CD4-positive, alpha-beta T cell treated with Interleukin-4 for 4 hours (primary cell): Measurements from ENCODE around the gene SSRP1.
"Not testable (repeated sequence)": the region's sequence is repeated elsewhere in the genome, so short reads cannot be mapped to it uniquely, and the experiment has no call there.

Experiments
- DNase-seq: peaks from one replicate; pipeline ENCODE4 v3.0.0-alpha.2; 2020

SSRP1 gene, protein sequence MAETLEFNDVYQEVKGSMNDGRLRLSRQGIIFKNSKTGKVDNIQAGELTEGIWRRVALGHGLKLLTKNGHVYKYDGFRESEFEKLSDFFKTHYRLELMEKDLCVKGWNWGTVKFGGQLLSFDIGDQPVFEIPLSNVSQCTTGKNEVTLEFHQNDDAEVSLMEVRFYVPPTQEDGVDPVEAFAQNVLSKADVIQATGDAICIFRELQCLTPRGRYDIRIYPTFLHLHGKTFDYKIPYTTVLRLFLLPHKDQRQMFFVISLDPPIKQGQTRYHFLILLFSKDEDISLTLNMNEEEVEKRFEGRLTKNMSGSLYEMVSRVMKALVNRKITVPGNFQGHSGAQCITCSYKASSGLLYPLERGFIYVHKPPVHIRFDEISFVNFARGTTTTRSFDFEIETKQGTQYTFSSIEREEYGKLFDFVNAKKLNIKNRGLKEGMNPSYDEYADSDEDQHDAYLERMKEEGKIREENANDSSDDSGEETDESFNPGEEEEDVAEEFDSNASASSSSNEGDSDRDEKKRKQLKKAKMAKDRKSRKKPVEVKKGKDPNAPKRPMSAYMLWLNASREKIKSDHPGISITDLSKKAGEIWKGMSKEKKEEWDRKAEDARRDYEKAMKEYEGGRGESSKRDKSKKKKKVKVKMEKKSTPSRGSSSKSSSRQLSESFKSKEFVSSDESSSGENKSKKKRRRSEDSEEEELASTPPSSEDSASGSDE

DNA sequence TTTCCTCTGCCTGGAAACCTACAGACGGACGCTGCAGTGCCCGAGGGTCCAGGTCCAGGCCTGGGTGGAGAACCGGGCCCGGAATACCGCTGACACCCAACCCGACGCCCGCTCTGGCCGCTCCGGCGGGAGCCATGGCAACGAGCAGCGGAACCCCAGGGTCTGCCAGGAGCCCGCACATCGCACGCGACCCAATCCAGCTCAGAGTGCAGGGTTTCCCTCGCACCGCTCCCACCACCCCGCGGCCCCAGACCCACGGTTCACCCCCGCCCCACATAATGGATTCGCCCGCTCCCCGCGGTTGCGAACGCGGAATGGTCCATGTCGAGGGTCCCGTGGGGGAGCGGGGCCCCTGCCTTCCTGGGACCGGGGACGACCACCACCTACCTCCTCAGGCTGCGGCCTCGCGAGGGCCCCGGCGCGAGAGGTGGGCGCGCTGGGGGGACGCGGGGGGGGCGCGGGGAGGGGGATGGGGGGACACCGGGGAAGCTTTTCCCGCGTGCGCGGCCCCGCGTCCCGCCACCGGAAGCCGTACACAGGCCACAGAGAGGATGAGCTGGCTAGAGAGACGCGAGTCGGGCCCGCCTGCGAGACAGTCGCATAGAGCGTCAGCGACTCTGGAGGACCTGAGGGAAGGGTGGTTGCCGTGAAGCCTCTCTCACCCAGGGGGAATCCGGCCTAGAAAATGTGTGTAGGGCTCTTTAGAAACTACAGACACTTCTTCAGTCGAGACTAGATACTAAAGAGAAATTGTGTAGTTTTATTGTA is at the start of gene SSRP1:
Gene SSRP1, minus strand, starts transcription at position 550 of the 768 bp plus-strand sequence. CDS start 771 bp downstream, outside the sequence.
- DNase-seq, result peak; percentile 92

DNA sequence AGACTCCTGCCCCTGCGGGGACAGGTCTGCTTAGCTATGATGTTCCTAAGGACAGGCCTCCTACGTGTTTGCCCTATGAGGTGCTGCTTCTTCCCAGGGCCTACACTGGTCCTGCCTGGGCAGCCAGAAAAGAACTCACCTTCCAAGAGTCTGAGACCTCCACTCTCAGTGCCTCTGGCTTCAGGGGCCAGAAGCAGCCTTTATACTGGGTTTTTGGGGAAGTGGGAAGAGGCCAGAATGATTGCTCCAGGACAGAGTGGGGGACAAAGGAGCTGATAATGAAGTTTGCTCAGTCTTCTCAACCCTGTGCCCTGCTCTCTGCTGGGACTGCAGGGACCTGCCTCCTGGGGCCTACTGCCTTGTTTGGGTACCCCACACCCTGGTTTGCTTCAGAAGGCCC is 45.3 kb upstream of the SSRP1 start, which contains the start of gene PRG3:
Gene PRG3, minus strand, starts transcription at position 176 of the 400 bp plus-strand sequence. CDS start 442 bp downstream, outside the sequence.
- DNase-seq, result no peak

DNA sequence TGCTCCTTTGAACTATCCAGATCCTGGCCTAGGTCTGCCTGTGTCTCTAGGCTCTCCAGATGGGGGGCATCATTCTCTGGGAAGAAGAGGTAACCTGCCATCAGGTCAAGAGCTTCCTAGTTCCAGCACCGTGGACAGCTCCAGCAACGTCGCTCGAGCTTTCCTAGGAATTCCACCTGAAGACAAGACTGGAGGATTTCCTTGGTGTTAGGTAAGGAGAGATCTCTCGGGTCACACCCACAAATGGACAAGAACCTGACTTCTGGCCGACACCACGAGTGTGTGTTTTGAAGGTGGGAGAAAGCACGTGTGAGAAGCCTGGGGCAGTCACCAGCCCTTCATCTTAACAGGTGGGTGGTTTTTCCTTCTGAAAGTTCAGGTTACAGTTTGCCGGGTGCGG is 44.0 kb upstream of the SSRP1 start:
- no peak for DNase-seq

DNA sequence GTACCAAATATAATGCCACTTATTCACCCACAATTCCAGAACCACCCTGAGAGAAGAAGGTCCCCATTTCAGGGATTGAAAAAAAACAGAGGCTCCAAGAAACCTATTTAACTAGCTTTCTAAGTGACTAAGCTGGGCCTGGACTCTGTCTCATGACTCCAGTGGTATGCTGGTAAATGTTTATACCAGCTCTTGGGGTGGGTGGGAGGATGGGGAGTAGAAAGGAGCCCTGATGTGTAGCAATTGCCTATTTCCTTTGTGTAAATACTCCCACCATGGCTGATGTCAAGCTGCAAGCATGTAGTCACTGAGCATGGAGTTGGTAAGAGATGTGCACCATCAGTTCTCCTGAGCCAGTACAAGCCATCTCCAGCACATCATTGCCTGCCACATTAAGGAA is 42.5 kb upstream of the SSRP1 start:
- DNase-seq, result no peak

DNA sequence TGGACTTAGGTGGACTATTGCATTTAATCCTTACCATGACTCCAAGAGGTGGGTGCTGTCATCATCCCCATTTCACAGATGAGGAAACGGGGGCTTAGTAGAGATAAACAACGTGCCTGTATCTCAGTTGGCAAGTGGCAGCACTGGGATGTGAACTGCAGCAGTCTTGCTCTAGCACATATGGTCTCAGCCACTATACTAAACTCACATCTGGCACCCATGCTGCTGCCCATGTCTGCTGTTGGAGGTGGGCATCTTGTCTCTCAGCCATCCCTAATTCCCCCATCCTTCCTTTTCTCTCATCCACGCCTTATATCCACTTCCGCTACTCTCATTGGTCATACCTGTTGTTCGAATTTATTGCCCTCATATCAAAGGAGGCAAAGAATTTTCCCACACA is 41.4 kb upstream of the SSRP1 start:
- no peak for DNase-seq

DNA sequence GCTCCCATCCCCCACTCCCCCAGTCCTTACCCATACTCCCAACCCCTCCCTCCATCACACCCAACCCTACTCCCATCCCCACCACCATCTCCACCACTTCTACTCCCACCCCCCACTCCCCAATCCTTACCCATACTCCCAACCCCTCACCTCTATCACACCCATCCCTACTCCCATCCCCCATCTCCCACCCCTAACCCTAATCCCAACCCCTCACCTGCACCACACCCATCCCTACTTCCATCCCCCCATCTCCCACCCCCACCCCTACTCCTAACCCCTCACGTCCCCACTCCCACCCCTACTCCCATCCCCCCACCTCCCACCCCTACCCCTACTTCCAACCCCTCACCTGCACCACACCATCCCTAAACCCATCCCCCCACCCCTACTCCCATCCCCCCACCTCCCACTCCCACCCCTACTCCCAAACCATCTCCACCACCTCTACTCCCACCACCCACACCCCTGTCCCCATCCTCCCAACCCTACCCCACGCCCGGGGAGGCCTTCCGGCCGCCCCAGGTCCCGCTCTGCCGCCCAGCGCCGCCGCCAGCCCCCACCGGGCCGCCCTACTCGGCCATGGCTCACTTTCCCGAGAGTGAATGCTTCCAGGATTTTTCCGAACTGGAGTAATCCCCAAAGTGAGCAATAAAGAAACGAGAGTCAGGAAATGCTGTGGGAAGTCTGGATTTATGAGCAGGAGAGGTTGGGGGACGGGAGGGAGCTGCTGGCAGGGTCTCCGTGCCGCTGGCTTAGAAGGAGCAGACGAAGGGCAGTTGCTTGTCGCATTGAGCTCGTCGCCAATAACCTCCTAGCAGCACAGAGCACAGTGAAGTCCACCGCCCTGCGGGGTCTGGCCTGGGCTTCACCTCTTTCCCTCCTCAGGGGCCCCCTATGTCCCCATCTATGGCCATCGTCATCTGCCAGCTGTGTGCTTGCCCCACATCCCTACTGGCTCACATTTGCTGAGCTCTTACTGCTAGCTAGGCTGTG is 40.7 kb upstream of the SSRP1 start:
- no peak for DNase-seq

DNA sequence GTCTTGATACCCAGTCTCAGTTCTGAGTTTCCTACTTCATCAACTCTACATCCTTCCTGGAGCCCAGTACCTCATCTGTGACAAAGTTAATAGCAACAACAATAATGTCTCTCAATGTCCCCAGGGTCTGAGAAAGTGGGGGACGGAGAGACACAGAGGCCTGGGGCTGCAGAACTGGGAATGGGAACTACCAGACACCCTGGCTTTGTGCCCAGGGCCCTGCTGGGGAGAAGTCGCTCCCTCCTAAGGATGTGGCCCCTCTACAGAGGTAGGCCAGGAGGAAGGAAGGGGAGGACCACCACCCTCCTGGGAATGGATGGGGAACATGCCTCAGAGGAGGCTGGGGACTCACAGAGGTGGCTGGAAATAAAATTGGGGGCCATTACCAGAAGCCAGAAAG is 39.8 kb upstream of the SSRP1 start:
- no peak for DNase-seq

DNA sequence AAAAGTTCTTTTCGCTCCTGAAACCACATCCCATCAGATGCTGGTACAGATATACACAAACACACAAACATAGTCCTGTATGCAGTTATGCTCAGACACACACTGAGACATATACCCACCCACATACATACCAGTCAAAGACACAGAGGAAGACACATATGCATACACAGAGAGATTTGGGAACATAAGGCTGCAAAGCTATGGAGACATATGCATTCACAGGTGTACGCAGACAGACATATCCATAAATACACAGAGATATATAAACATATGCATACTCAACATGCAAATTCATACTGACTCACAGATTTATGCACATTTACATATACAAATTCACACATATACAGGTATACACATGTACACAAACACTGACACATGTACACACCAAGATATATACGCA is 39.3 kb upstream of the SSRP1 start:
- DNase-seq, result no peak

DNA sequence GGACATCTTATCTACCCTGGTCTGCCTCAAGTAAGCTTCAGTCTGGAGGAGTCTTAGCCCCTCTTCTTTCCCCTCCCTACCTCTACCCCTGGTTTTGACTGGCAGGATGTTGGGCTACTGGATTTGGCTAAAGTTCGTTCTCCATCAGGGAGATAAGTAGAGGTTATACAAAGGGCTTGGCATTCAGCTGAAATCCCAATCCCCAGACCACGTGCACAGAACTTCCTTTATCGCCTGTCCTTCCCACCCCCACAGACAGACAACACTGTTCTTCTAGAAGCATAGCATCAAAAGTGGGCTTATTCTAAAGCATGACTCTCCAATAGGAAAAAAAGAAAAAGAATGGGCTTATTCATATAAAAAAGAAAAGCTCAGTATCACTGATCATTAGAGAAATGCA is 37.5 kb upstream of the SSRP1 start:
- no peak for DNase-seq

DNA sequence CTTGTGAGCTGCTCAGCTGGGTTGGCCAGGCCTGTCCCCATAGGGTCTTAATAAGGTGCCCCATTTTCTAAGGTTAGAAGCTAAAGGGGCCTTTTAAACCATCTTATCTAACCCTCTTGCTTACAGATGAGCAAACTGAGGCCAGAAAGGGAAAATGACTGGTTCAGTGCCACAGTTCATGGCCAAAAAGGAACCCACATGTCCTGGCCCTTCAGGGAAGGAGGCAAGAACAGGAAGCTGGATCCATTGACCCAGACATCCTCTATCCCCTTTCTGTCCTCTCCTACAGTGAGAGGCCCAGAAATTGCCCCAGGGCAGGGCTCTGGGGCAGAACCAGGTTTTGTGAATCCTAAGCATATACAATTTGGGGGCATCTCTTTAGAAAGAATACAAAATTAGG is 35.2 kb upstream of the SSRP1 start:
- DNase-seq, result no peak

DNA sequence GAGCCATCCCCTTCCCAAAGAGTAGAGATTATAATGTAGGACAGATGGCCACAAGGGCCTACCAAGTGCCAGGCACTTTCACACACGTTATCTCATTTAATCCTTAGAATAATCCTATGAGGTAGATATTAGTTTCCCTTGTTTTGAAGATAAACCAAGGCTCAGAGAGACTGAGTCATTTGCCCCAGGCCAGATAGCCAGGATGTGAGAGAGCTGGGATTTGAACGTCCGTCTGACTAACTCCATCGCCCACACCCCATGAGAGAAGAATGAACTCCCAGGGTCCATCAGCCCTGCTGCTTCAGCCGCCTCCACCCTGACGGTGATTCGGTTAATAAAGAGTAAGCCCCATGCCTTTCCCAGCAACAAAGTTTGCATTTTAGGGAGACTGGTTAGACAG is 34.6 kb upstream of the SSRP1 start:
- no peak for DNase-seq

DNA sequence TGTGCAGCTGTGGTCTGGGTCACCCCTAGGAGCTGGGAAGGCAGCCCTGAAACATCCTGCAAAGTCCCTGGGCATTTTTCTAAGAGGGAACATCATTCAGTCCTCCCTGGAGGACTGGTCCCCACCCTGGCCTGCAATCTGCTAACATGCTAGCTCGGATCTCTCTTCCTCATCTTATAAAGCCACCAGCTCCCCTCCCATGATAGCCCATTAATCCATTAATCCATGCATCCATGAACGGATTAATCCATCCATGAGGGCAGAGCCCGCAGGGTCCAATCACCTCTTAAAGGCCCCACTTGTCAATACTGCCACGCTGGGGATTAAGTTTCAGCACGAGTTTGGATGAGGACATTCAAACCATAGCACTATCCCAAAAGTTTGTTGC is 33.1 kb upstream of the SSRP1 start:
- no peak for DNase-seq

DNA sequence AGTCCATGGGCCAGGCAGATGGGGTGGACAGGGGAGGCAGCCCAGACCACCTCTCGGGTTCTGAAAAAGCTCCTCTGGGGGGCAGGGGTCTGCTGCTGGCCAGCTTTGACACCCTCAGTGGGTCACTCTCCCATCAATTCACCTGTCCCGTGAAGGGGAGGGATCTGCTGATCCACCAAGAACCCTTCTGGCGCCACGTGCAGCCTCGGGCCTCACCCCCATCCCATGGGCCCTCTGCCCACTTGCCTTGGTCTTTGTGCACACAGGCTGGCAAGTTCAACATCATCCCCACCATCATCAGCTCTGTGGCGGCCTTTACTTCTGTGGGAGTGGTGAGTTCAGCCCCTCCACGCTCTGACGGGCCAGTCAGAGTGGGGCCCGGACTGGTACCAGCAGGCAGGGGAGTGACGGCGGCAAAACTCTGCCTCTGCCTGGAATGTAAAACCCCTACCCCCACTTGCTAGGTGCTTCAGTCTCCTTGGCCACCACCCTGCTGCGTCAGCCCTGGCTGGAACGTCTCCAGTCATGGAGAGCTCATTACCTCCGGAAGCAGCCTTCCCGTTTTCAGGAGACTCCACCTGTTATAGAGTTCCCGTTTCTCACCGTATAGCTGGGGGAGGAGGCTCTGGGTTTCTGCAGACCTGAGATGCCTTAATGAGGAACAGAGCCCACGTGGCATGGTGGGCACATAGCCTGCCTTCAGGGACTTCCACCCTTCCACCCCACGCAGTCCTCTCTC is 32.6 kb upstream of the SSRP1 start:
- DNase-seq, result no peak

DNA sequence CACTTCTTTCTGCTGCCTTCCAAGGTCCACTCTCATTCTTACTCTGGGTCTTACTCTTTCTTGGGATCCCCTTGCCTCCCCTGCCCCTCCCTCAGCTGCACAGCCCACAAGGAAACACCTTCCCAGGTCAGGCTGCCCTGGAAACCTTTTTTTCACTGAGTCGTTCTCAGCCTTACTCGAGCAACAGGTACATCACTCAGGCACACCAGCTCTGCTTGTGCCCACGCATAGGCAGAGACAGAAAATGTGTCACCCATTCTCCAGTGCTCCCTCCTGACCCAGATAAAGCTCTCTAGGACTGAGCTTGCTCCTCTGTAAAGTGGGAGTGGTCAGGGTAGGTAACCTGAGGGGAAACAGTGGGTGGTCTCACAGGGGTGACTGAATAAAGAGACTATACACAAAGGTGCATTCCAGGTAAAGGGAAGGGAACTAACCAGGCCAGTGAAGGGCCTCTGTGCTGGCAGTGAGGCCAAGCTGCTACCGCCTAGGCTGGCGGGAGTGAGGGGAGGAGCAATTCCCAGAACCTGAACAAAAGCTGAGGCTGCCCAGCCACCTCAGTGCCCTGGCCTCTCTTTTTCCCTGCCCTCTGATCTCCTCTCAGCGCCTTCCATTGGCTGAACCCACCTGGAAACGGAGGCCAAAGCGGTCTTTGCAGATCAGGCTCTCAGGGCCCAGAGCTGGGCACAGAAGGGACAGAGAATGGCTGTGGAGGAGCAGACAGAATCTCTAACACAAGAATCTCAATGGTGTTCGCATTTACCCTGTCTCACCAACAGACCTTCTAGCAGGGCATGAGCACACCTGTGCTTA is 29.4 kb upstream of the SSRP1 start:
- no peak for DNase-seq

DNA sequence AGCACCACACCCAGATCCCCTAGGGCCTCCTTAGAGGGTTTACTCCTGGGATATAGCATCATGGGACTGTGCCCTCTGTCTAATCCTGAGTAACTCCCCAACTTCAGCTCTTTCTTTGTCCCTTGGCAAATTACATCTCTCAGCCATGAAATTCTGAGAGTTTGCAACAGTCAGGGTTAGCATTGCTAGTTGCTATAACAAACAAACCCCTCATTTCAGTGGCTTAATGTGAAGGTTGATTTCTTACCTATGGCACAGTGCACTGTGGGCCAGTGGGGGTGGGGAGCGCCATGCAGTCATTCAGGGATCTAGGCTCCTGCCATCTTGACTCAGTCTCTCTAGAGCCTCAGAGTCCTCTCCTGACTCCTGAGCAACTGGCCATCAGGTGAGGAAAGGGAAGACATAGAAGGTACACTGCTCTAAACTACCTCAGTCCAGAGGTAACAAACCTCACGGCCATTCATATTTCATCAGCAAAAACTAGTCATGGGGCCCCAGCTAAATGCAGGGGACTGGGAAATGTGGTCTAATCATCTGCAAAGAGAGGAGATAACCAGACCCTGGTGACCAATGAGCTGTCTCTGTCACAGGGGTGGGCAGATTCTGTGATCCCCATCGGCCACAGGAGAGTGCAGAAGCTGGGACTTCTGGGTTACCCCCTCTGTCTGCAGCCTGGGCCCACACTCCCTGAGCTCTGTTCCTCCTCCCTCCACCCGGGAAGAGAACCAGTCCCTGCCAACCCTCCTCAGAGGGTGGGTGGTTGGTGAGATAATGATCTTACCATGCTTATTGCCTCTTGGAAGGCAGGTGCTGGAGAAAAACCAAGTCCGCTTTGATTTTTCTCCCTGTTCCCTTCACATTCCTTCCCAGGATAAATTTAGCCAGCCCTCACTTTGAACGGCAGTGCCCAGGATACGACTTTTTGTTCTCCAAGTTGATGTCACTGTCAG is 27.7 kb upstream of the SSRP1 start:
- DNase-seq, result no peak

DNA sequence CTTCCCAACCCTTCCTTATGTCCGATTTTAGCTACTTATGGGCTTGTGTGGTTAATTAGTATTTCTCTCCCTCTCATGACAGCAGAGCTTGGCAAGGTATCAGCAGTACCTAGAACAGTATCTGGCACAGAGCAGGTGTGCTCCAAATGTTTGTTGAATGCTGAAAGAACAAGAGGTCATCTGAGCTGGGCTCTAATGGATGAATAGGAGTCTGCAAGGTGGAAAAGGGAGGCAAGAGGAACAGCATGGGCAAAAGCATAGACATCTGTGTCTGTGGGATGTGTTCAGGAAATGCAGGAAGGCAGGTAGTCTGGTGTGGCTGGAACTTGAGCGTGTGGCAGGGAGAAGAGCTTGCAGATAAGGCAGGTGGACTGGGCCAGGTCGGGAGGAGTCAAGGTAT is 26.2 kb upstream of the SSRP1 start:
- no peak for DNase-seq

DNA sequence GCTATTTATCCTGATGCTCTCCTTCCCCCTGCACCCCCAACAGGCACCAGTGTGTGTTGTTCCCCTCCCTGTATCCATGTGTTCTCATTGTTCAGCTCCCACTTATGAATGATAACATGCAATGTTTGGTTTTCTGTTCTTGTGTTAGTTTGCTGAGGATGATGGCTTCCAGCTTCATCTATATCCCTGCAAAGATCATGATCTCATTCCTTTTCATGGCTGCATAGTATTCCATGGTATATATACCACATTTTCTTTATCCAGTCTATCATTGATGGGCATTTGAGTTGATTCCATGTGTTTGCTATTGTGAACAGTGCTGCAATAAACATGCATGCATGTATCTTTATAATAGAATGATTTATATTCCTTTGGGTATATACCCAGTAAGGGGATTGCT is 25.7 kb upstream of the SSRP1 start:
- DNase-seq, result not testable (repeated sequence)

DNA sequence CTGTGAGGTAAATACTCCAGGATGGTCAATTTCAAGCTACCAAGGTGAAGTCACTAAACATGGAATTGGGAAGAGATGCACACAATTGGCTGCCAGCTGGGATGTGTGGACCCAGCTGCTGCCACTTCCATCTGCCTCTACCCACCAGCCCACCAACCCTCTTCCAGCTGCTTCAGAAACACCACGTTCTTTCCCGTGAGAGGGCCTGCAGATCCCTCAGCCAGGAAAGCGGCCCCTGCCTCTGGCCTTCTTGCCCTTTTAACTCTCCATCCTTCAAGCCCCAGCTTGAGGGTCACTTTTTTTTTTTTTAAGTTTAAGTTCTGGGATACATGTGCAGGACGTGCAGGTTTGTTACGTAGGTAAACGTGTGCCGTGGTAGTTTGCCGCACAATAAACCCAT is 25.3 kb upstream of the SSRP1 start:
- no peak for DNase-seq

DNA sequence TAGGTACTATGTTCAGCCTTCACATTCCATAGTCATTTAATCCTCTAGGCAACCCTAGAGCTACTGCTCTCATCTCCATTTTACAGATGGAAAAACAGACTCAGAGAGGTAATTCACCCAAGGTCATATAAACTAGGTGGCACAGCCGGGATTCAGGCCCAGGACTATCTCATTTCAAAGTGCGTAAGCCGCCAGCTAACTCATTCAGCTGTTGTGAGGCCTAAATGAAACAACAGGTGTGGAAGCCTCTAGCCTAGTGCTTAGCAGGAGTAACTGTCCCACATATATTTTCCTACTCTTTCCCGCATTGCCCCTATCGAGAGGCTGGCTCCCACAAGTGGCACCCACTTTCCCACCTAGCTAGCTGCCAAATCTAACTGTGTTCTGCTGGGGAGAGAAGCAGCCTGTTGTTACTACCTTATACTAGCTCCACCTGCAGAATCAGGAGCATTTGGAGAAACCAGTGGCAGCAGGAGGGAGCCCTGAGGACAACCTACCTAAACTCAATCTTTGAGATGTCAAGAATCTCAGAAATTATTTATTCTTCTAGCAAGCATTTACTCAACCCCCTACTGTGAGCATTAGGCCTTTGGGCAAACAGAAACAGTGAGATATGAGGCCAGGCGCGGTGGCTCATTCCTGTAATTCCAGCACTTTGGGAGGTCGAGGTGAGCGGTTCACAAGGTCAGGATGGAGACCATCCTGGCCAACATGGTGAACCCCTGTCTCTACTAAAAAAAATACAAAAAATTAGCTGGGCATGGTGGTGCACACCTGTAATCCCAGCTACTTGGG is 24.4 kb upstream of the SSRP1 start:
- DNase-seq, result no peak
